GM12878 (cell line): ENCODE data around the gene STRIP2. TPM values are rescaled to one million over a fixed set of nuclear protein-coding genes. Genes with fewer than 3 reads are reported as not detected.

Experiments used
- ATAC-seq: fragments of 200-7000 bp; cut with Tn5 transposase; 3 replicates; pipeline ENCODE4 v1.9.1; 2020; ENCODE audit warnings: mild to moderate bottlenecking, moderate library complexity
- BruUV-seq: library from RNA; stranded (reverse); fragments of 400-500 nt; replicated peaks from 2 replicates; lab custom pipeline; 2021; lab: Mats Ljungman, UMichigan
- CTCF ChIA-PET: fragments of 300-600 bp; sonication (Branson Sonifier 250); formaldehyde crosslinking; extraction: SDS; loops from one replicate; lab custom pipeline; 2021; ENCODE audit warnings: inconsistent platforms; lab: Yijun Ruan, JAX
- POLR2A ChIA-PET: fragments of 350-600 bp; formaldehyde crosslinking; extraction: SDS; loops from one replicate; lab custom pipeline; 2021; ENCODE audit warnings: inconsistent platforms; lab: Charles Lee
- RAD21 ChIA-PET: fragments of 300-600 bp; sonication (Branson Sonifier 250); formaldehyde crosslinking; loops from one replicate; lab custom pipeline; 2023; ENCODE audit warnings: antibody characterized with exemption; ENCODE audit not compliant: unreplicated experiment; lab: Charles Lee
- SMC1A ChIA-PET: fragments of 300-600 bp; sonication (Branson Sonifier 250); formaldehyde crosslinking; loops from one replicate; lab custom pipeline; 2023; ENCODE audit not compliant: unreplicated experiment, uncharacterized antibody; lab: Charles Lee
- DNase-seq: peaks from one replicate; pipeline ENCODE4 v3.0.0-alpha.2; 2011; ENCODE audit warnings: low read depth, low spot score
- FAIRE-seq: peaks from 3 replicates; lab custom pipeline; 2011; peaks lifted over from hg19 to GRCh38; lab: Jason Lieb, UNC
- H2AFZ ChIP-seq: 2 replicates; pipeline ENCODE4 v1.6.0; 2011; ENCODE audit warnings: low read depth, low read length, control low read depth; ENCODE audit not compliant: control insufficient read depth
- H3K27ac ChIP-seq: 2 replicates; pipeline ENCODE4 v1.5.1; 2011; ENCODE audit warnings: control low read depth; ENCODE audit not compliant: control insufficient read depth, insufficient read depth
- H3K27me3 ChIP-seq, 2 experiments: replicated peaks in 1 of 2; 2 replicates each; pipeline versions ENCODE4 v1.6.0 to v1.6.1; 2011; ENCODE audit warnings: low read length in 1 of 2; ENCODE audit not compliant: control insufficient read depth in 2 of 2, insufficient read depth in 2 of 2
- H3K36me3 ChIP-seq, 2 experiments: 2 replicates each; pipeline ENCODE4 v1.5.1; 2011; ENCODE audit warnings: low read length in 1 of 2; ENCODE audit not compliant: control insufficient read depth in 2 of 2, insufficient read depth in 2 of 2
- H3K4me1 ChIP-seq: 2 replicates; pipeline ENCODE4 v1.6.1; 2011; ENCODE audit warnings: mild to moderate bottlenecking, low read length, moderate library complexity, mixed read lengths; ENCODE audit not compliant: control insufficient read depth, insufficient read depth
- H3K4me2 ChIP-seq: 2 replicates; pipeline ENCODE4 v1.6.0; 2011; ENCODE audit warnings: control low read depth; ENCODE audit not compliant: control insufficient read depth, insufficient read depth
- H3K4me3 ChIP-seq: fragments of 200-600 bp; sonication (generic); 2 replicates; pipeline ENCODE4 v1.5.1; 2016
- H3K79me2 ChIP-seq: 2 replicates; pipeline ENCODE4 v1.6.0; 2011; ENCODE audit warnings: low read length; ENCODE audit not compliant: control insufficient read depth, insufficient read depth
- H3K9ac ChIP-seq: 2 replicates; pipeline ENCODE4 v1.8.0; 2011; ENCODE audit warnings: low read length, control low read depth, mixed read lengths; ENCODE audit not compliant: control insufficient read depth, insufficient read depth
- H3K9me3 ChIP-seq: replicated peaks from 3 replicates; pipeline ENCODE4 v1.5.1; 2011; ENCODE audit warnings: mild to moderate bottlenecking, low read length; ENCODE audit not compliant: control insufficient read depth, insufficient read depth
- H4K20me1 ChIP-seq: 2 replicates; pipeline ENCODE4 v1.6.0; 2011; ENCODE audit not compliant: control insufficient read depth, insufficient read depth
- BMI1 ChIP-seq: fragments of 450-650 bp; IDR thresholded peaks from 2 replicates; pipeline ENCODE4 v1.6.1; 2016; ENCODE audit warnings: mild to moderate bottlenecking, moderate library complexity, borderline replicate concordance
- CHD2 ChIP-seq: IDR thresholded peaks from 2 replicates; pipeline ENCODE4 v1.6.1; 2011; ENCODE audit warnings: low read depth, low read length, improper control_type of control experiment, borderline replicate concordance
- CREB1 ChIP-seq: IDR thresholded peaks from 2 replicates; pipeline ENCODE4 v1.6.1; 2012; ENCODE audit warnings: low read depth, mild to moderate bottlenecking, inconsistent platforms
- HCFC1 ChIP-seq: fragments of 150-350 bp; IDR thresholded peaks from 2 replicates; pipeline ENCODE4 v1.6.1; 2014; ENCODE audit warnings: low read length
- HDGF ChIP-seq: fragments of 450-650 bp; IDR thresholded peaks from 2 replicates; pipeline ENCODE4 v1.6.1; 2016; ENCODE audit warnings: antibody characterized with exemption
- JUND ChIP-seq: IDR thresholded peaks from 2 replicates; pipeline ENCODE4 v1.6.1; 2012; ENCODE audit warnings: low read depth, mild to moderate bottlenecking, low read length, improper control_type of control experiment, moderate library complexity
- KDM1A ChIP-seq: fragments of 200-600 bp; sonication (generic); IDR thresholded peaks from 2 replicates; pipeline ENCODE4 v1.6.1; 2016; ENCODE audit warnings: borderline replicate concordance
- NFIC ChIP-seq: IDR thresholded peaks from 2 replicates; pipeline ENCODE4 v1.6.1; 2012; ENCODE audit warnings: low read depth, mild to moderate bottlenecking, inconsistent platforms, low read length, moderate library complexity
- RCOR1 ChIP-seq: conservative IDR thresholded peaks from 2 replicates; pipeline ENCODE4 v1.6.1; 2012; ENCODE audit warnings: low read depth, low read length, improper control_type of control experiment
- SMARCA5 ChIP-seq: fragments of 450-650 bp; IDR thresholded peaks from 2 replicates; pipeline ENCODE4 v1.6.1; 2017; ENCODE audit warnings: mild to moderate bottlenecking
- WRNIP1 ChIP-seq: IDR thresholded peaks from 2 replicates; pipeline ENCODE4 v1.6.1; 2011; ENCODE audit warnings: low read depth, low read length, improper control_type of control experiment, borderline replicate concordance
- YBX1 ChIP-seq: fragments of 450-650 bp; IDR thresholded peaks from 2 replicates; pipeline ENCODE4 v1.6.1; 2016; ENCODE audit warnings: antibody characterized with exemption
- ZBED1 ChIP-seq: IDR thresholded peaks from 2 replicates; pipeline ENCODE4 v1.6.1; 2016; ENCODE audit warnings: borderline replicate concordance
- WGBS: methylation state at CpG from one replicate; pipeline ENCODE4 v1.1.6; 2016; ENCODE audit warnings: low lambda C conversion rate; ENCODE audit not compliant: insufficient replicate concordance, insufficient coverage; ENCODE audit errors: missing lambda C conversion rate; 5-methylcytosine and 5-hydroxymethylcytosine counted together
- in situ Hi-C: fragments of 300-500 bp; cut with MboI; formaldehyde crosslinking; loops from 9 replicates; pipeline ENCODE4 v1.14.3; 2018; ENCODE audit warnings: mixed read lengths
- intact Hi-C: fragments of 100-400 bp; cut with micrococcal nuclease; formaldehyde crosslinking; loops from one replicate; pipeline ENCODE4 v1.14.2; 2022; ENCODE audit not compliant: unreplicated experiment
- polyA plus RNA-seq, 11 experiments: library from polyadenylated mRNA; depleted of rRNA in 4 of 11; unstranded in 6 of 11; stranded (reverse) in 5 of 11; fragments of >200 nt; fragmentation: Nextera tagmentation in 4 of 11; fragmentation: Illumina TruSeq in 1 of 11; extraction: Ambion mirVana in 4 of 11; extraction: Trizol in 1 of 11; gene quantifications; 1 replicate in 1 of 11; 2 replicates in 10 of 11; pipeline versions ENCODE4 v1.2.1 to v1.2.3, GENCODE V29; 2011 to 2016; ENCODE audit warnings: inconsistent platforms in 2 of 11, missing spikeins in 2 of 11, low read depth in 1 of 11
- total RNA-seq, 4 experiments: library from RNA; depleted of rRNA in 3 of 4; stranded (reverse); fragments of >200 nt in 3 of 4; fragmentation: Illumina TruSeq in 1 of 4; extraction: Trizol in 1 of 4; gene quantifications; 2 replicates each; pipeline versions ENCODE4 v1.2.1 to v1.2.3, GENCODE V29; 2013 to 2021
- TF ChIP-seq, protein P1 (sequence below): fragments of 450-650 bp; IDR thresholded peaks from 2 replicates; pipeline ENCODE4 v1.6.1; 2016; ENCODE audit warnings: mild to moderate bottlenecking
- TF ChIP-seq, protein P2 (sequence below): IDR thresholded peaks from 2 replicates; pipeline ENCODE4 v1.6.1; 2011; ENCODE audit warnings: borderline replicate concordance, low read depth, mild to moderate bottlenecking, moderate library complexity, low read length; ENCODE audit not compliant: insufficient read depth, poor library complexity, severe bottlenecking
- TF ChIP-seq, protein P3 (sequence below): fragments of 450-650 bp; IDR thresholded peaks from 2 replicates; pipeline ENCODE4 v1.6.1; 2014; ENCODE audit warnings: mild to moderate bottlenecking

The STRIP2 gene
- total and polyA plus RNA-seq, 10 of the 15 experiments (the other 5 are each of a cell fraction or from before 2014, with no cell fraction given), result 0.48 to 5.8 (median 1.8) TPM

DNA sequence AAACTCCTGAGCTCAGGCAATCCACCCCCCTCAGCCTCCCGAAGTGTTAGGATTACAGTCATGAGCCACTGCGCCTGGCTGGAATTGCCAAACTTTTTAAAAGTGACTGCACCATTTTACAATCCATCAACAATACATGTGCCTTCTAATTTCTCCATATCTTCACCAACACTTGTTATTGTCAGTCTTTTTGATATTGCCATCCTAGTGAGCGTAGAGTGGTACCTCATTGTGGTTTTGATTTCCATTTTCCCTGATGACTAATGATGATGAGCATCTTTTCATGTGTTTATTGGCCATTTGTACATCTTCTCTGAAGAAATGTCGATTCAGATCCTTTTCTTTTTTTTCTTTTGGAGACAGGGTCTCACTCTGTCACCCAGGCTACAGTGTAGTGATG, 21.7 kb upstream of the STRIP2 start:
- in situ Hi-C loops (no loop called here), intact Hi-C loops (no loop called here)
- SMC1A ChIA-PET, result interaction anchor here (0.6 to 1.7 kb wide), 3 partner anchors 11 to 81 kb away, joined by 3 to 5 read pairs (median 4); no protein-coding TSS in a partner anchor
- Histone ChIP-seq H3K9ac (no peak overlapping the region), H3K27me3 (no peaks in the 10 kb centered on the region), H3K27ac (no peak overlapping the region), H2AFZ (no peak overlapping the region), H3K36me3 (no peaks in the 10 kb centered on the region; a peak in 1 of 4 replicates), H4K20me1 (no peaks in the 10 kb centered on the region), H3K4me1 (no peaks in the 10 kb centered on the region), H3K4me2 (no peak overlapping the region), H3K79me2 (no peaks in the 10 kb centered on the region), H3K4me3 (no peak overlapping the region), H3K9me3 (no peaks in the 10 kb centered on the region; the same call in 2 of the 3 replicates)
- FAIRE-seq, result no peak
- no TSS peak for BruUV-seq
- no peak for TF ChIP-seq HDGF
- TF ChIP-seq, protein P1, sequence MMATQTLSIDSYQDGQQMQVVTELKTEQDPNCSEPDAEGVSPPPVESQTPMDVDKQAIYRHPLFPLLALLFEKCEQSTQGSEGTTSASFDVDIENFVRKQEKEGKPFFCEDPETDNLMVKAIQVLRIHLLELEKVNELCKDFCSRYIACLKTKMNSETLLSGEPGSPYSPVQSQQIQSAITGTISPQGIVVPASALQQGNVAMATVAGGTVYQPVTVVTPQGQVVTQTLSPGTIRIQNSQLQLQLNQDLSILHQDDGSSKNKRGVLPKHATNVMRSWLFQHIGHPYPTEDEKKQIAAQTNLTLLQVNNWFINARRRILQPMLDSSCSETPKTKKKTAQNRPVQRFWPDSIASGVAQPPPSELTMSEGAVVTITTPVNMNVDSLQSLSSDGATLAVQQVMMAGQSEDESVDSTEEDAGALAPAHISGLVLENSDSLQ, result no peak
- RAD21 ChIA-PET, result no interaction called here
- WGBS, result 83% methylated on average over 4 of the region's 4 CpGs
- POLR2A ChIA-PET, result interaction anchor here (0.7 kb wide), 1 partner anchor 180 kb away, joined by 3 read pairs; no protein-coding TSS in a partner anchor
- no peak for DNase-seq
- no peak for ATAC-seq
- CTCF ChIA-PET, result interaction anchor here (0.6 to 1.3 kb wide), 3 partner anchors 21 to 309 kb away, joined by 3 to 4 read pairs (median 3); no protein-coding TSS in a partner anchor

DNA sequence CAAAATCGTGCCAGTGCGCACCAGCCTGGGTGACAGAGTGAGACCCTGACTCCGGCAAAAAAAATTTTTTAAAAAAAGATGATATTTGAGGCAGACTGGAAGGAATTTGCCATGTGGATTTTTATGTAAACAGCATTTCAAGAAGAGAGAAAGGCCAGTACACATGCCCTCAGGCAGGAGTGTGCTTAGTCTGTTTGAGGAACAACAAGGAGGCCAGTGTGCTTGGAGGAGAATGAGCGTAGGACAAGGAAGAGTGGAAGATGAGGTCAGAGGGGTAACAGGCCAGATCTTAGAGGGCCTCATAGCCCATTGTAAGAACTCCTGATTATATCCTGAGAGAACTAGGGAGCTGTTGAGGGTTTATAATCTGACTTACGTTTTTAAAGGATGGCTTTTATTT, 17.2 kb upstream of the STRIP2 start:
- Histone ChIP-seq H3K79me2 (no peaks in the 10 kb centered on the region), H3K36me3 (no peaks in the 10 kb centered on the region; a peak in 1 of 4 replicates), H3K4me1 (no peaks in the 10 kb centered on the region), H4K20me1 (no peaks in the 10 kb centered on the region), H2AFZ (no peak overlapping the region), H3K27me3 (no peaks in the 10 kb centered on the region), H3K4me3 (no peak overlapping the region), H3K9ac (no peak overlapping the region), H3K9me3 (no peaks in the 10 kb centered on the region), H3K27ac (no peak overlapping the region), H3K4me2 (no peak overlapping the region)
- ChIA-PET POLR2A (no interaction called here), RAD21 (no interaction called here), CTCF (no interaction called here), SMC1A (interaction anchor here (1.8 kb wide), 1 partner anchor 30 kb away, joined by 6 read pairs; no protein-coding TSS in a partner anchor)
- DNase-seq (no peak), ATAC-seq (no peak), FAIRE-seq (no peak)
- intact Hi-C loops, result no loop called here
- in situ Hi-C loops, result no loop called here
- BruUV-seq, result no TSS peak
- WGBS, result 93% methylated on average over 5 of the region's 5 CpGs
- TF ChIP-seq BMI1 (no peak), JUND (no peak), NFIC (no peak), YBX1 (no peak), HCFC1 (no peak), KDM1A (no peak), ZBED1 (no peak), SMARCA5 (no peak), CREB1 (no peak), RCOR1 (no peak), WRNIP1 (no peak), CHD2 (no peak)
- TF ChIP-seq, protein P2, sequence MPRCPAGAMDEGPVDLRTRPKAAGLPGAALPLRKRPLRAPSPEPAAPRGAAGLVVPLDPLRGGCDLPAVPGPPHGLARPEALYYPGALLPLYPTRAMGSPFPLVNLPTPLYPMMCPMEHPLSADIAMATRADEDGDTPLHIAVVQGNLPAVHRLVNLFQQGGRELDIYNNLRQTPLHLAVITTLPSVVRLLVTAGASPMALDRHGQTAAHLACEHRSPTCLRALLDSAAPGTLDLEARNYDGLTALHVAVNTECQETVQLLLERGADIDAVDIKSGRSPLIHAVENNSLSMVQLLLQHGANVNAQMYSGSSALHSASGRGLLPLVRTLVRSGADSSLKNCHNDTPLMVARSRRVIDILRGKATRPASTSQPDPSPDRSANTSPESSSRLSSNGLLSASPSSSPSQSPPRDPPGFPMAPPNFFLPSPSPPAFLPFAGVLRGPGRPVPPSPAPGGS, result no peak
- TF ChIP-seq, protein P3, sequence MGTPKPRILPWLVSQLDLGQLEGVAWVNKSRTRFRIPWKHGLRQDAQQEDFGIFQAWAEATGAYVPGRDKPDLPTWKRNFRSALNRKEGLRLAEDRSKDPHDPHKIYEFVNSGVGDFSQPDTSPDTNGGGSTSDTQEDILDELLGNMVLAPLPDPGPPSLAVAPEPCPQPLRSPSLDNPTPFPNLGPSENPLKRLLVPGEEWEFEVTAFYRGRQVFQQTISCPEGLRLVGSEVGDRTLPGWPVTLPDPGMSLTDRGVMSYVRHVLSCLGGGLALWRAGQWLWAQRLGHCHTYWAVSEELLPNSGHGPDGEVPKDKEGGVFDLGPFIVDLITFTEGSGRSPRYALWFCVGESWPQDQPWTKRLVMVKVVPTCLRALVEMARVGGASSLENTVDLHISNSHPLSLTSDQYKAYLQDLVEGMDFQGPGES, result no peak
